ENCODE measurements around the gene LY86.

LY86 gene

GRCh38 chr6:6685249-6686040 lies 96.9 kb downstream of the LY86 start:
- peak; percentile 55 for DNase-seq

GRCh38 chr6:6686176-6686575 lies 97.7 kb downstream of the LY86 start:
- DNase-seq = no peak

- peak; percentile 59 for DNase-seq
Measured at GRCh38 chr6:6686748-6687601, 98.5 kb downstream of the LY86 start.

GRCh38 chr6:6688283-6688682 lies 99.8 kb downstream of the LY86 start:
- no peak for DNase-seq

- DNase-seq = no peak
Measured at GRCh38 chr6:6688951-6689350, 100.4 kb downstream of the LY86 start.

GRCh38 chr6:6689400-6690143 lies 101.1 kb downstream of the LY86 start:
- peak; percentile 84 for DNase-seq

GRCh38 chr6:6690144-6690483 lies 101.6 kb downstream of the LY86 start:
- DNase-seq = no peak

- no peak for DNase-seq
Measured at GRCh38 chr6:6694368-6694780, 105.9 kb downstream of the LY86 start.

GRCh38 chr6:6694825-6695624 lies 106.5 kb downstream of the LY86 start:
- DNase-seq = no peak

- DNase-seq = peak; percentile 67
Measured at GRCh38 chr6:6695625-6696276, 107.2 kb downstream of the LY86 start.

- peak; percentile 67 for DNase-seq
Measured at GRCh38 chr6:6696867-6697531, 108.5 kb downstream of the LY86 start.

- DNase-seq = no peak
Measured at GRCh38 chr6:6697620-6698019, 109.1 kb downstream of the LY86 start.

- DNase-seq = peak; percentile 97
Measured at GRCh38 chr6:6699741-6700367, 111.3 kb downstream of the LY86 start.

GRCh38 chr6:6700407-6701270 lies 112.1 kb downstream of the LY86 start:
- no peak for DNase-seq

GRCh38 chr6:6701864-6702263 lies 113.3 kb downstream of the LY86 start:
- no peak for DNase-seq

GRCh38 chr6:6703699-6704098 lies 115.2 kb downstream of the LY86 start:
- no peak for DNase-seq
